PFSK-1 (cell line): Measurements from ENCODE around the gene TBCEL.

Experiments
- POLR2AphosphoS5 ChIP-seq: IDR thresholded peaks from 2 replicates; pipeline ENCODE4 v1.6.1; 2012; ENCODE audit warnings: low read depth, mild to moderate bottlenecking, control low read depth, low read length, moderate library complexity
- SIN3A ChIP-seq: IDR thresholded peaks from 2 replicates; pipeline ENCODE4 v1.6.1; 2012; ENCODE audit warnings: mild to moderate bottlenecking, low read length, moderate library complexity, borderline replicate concordance; ENCODE audit not compliant: insufficient read depth
- TF ChIP-seq, protein P1 (sequence below), 2 experiments: IDR thresholded peaks; 2 replicates each; pipeline versions ENCODE4 v1.6.1 to v1.8.0; 2011 to 2012; ENCODE audit warnings: low read depth in 2 of 2, low read length in 2 of 2, control low read depth in 1 of 2, inconsistent platforms in 1 of 2, mild to moderate bottlenecking in 1 of 2, moderate library complexity in 1 of 2; ENCODE audit not compliant: insufficient read depth in 1 of 2

- TF ChIP-seq, protein P1, sequence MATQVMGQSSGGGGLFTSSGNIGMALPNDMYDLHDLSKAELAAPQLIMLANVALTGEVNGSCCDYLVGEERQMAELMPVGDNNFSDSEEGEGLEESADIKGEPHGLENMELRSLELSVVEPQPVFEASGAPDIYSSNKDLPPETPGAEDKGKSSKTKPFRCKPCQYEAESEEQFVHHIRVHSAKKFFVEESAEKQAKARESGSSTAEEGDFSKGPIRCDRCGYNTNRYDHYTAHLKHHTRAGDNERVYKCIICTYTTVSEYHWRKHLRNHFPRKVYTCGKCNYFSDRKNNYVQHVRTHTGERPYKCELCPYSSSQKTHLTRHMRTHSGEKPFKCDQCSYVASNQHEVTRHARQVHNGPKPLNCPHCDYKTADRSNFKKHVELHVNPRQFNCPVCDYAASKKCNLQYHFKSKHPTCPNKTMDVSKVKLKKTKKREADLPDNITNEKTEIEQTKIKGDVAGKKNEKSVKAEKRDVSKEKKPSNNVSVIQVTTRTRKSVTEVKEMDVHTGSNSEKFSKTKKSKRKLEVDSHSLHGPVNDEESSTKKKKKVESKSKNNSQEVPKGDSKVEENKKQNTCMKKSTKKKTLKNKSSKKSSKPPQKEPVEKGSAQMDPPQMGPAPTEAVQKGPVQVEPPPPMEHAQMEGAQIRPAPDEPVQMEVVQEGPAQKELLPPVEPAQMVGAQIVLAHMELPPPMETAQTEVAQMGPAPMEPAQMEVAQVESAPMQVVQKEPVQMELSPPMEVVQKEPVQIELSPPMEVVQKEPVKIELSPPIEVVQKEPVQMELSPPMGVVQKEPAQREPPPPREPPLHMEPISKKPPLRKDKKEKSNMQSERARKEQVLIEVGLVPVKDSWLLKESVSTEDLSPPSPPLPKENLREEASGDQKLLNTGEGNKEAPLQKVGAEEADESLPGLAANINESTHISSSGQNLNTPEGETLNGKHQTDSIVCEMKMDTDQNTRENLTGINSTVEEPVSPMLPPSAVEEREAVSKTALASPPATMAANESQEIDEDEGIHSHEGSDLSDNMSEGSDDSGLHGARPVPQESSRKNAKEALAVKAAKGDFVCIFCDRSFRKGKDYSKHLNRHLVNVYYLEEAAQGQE (IDR thresholded peaks at IDR 0.05; ENCODE audit: insufficient read depth in 1 of 2, low read depth in 2 of 2, low read length in 2 of 2): no peak
- TF ChIP-seq SIN3A (no peak), POLR2AphosphoS5 (no peak)
Observed at GRCh38 chr11:121140369-121140768, 116.5 kb downstream of the TBCEL start.
